ENCODE results near the gene RNFT1. TPM values are rescaled to one million over a fixed set of nuclear protein-coding genes. Genes with fewer than 3 reads are reported as not detected.
A peak's percentile ranks its signal among the peaks of the same experiment; 100 is the strongest.
"Not testable (repeated sequence)": the region's sequence is repeated elsewhere in the genome, so short reads cannot be mapped to it uniquely, and the experiment has no call there.

RNFT1 gene
- total RNA-seq, 2 experiments from 2014 or later: 20.7 to 23.7 TPM

GRCh38 chr17:59920637-59921036 is 43.9 kb downstream of the RNFT1 start:
- H3K27me3 Mint-ChIP-seq; intact Hi-C loops (cut with micrococcal nuclease); H3K4me1 Mint-ChIP-seq (ENCODE audit: low read depth); DNase-seq; H3K4me3 Mint-ChIP-seq; POLR2A ChIA-PET; H3K27ac Mint-ChIP-seq; H3K9me3 Mint-ChIP-seq; ATAC-seq: not testable (repeated sequence)
- H3K36me3 Mint-ChIP-seq (ENCODE audit: low read depth): peaks cover 31% of the 10 kb centered on the region
- CTCF ChIA-PET: interaction anchor here (1.4 kb wide), 1 partner anchor 173 kb away, joined by 3 read pairs; no protein-coding TSS in a partner anchor

- intact Hi-C loops (cut with micrococcal nuclease): no loop called here
- Mint-ChIP-seq H3K27ac (no peak overlapping the region), H3K4me1 (ENCODE audit: low read depth) (no peaks in the 10 kb centered on the region), H3K9me3 (no peaks in the 10 kb centered on the region), H3K4me3 (no peak overlapping the region), H3K27me3 (no peaks in the 10 kb centered on the region), H3K36me3 (ENCODE audit: low read depth) (peaks cover 41% of the 10 kb centered on the region)
- no peak for TF ChIP-seq CTCF (IDR thresholded peaks at IDR 0.05)
- ATAC-seq (no peak), DNase-seq (no peak)
- POLR2A ChIA-PET: no interaction called here
- CTCF ChIA-PET: interaction anchor here (1.1 to 1.8 kb wide), 2 partner anchors 18 to 121 kb away, joined by 3 to 4 read pairs; no protein-coding TSS in a partner anchor
These were observed 48.1 kb downstream of the RNFT1 start for GRCh38 chr17:59916446-59916845.

GRCh38 chr17:59914274-59914854 is 50.2 kb downstream of the RNFT1 start:
- no peak for DNase-seq
- H3K4me1 Mint-ChIP-seq (ENCODE audit: low read depth): no peaks in the 10 kb centered on the region
- H3K4me3 Mint-ChIP-seq: no peak overlapping the region
- CTCF ChIA-PET: interaction anchor here (0.9 to 3.7 kb wide), 24 partner anchors 9 to 207 kb away, joined by 3 to 29 read pairs (median 4); partner anchors contain the start of genes PTRH2, RNFT1, RPS6KB1 and TUBD1
- H3K27me3 Mint-ChIP-seq: no peaks in the 10 kb centered on the region
- intact Hi-C loops (cut with micrococcal nuclease): no loop called here
- ATAC-seq: no peak
- TF ChIP-seq CTCF (IDR thresholded peaks at IDR 0.05): peak; percentile 69
- no peak overlapping the region for H3K27ac Mint-ChIP-seq
- peaks cover 36% of the 10 kb centered on the region for H3K36me3 Mint-ChIP-seq (ENCODE audit: low read depth)
- POLR2A ChIA-PET: interaction anchor here (1.1 to 1.6 kb wide), 2 partner anchors 10 to 126 kb away, joined by 3 to 4 read pairs; no protein-coding TSS in a partner anchor
- no peaks in the 10 kb centered on the region for H3K9me3 Mint-ChIP-seq

GRCh38 chr17:59907467-59907866 is 57.1 kb downstream of the RNFT1 start:
- H3K36me3 Mint-ChIP-seq (ENCODE audit: low read depth): peaks cover 21% of the 10 kb centered on the region
- TF ChIP-seq CTCF (IDR thresholded peaks at IDR 0.05): no peak
- ChIA-PET POLR2A (no interaction called here), CTCF (interaction anchor here (0.7 to 4.2 kb wide), 2 partner anchors 7 to 292 kb away, joined by 3 to 15 read pairs; no protein-coding TSS in a partner anchor)
- no peak overlapping the region for H3K27ac Mint-ChIP-seq
- ATAC-seq (no peak), DNase-seq (no peak)
- H3K9me3 Mint-ChIP-seq: no peaks in the 10 kb centered on the region
- peaks cover 17% of the 10 kb centered on the region for H3K4me1 Mint-ChIP-seq (ENCODE audit: low read depth)
- intact Hi-C loops (cut with micrococcal nuclease): no loop called here
- H3K27me3 Mint-ChIP-seq: no peaks in the 10 kb centered on the region
- no peak overlapping the region for H3K4me3 Mint-ChIP-seq

GRCh38 chr17:59903455-59903854 is 61.1 kb downstream of the RNFT1 start:
- peaks cover 30% of the 10 kb centered on the region for H3K4me1 Mint-ChIP-seq (ENCODE audit: low read depth)
- peak overlapping the region; percentile 18 for H3K27ac Mint-ChIP-seq
- H3K36me3 Mint-ChIP-seq (ENCODE audit: low read depth): peaks cover 20% of the 10 kb centered on the region
- intact Hi-C loops (cut with micrococcal nuclease): no loop called here
- no peak for TF ChIP-seq CTCF (IDR thresholded peaks at IDR 0.05)
- no peak for DNase-seq
- H3K9me3 Mint-ChIP-seq: no peaks in the 10 kb centered on the region
- ChIA-PET POLR2A (interaction anchor here (3.0 kb wide), 1 partner anchor 10 kb away, joined by 10 read pairs; the partner anchor contains the start of gene RPS6KB1), CTCF (interaction anchor here (4.2 kb wide), 1 partner anchor 11 kb away, joined by 15 read pairs; no protein-coding TSS in a partner anchor)
- no peaks in the 10 kb centered on the region for H3K27me3 Mint-ChIP-seq
- ATAC-seq: no peak
- no peak overlapping the region for H3K4me3 Mint-ChIP-seq

Other genes with a start within 250 kb of the RNFT1 start
- gene TUBD1, start 71.8 kb downstream of the RNFT1 start, total RNA-seq: 10 to 100 TPM in 1 of 2 experiments, 1 to 10 TPM in 1; 7.9 to 11.1 TPM
- gene RPS6KB1, start 71.6 kb downstream of the RNFT1 start, total RNA-seq: 10 to 100 TPM; 39.9 to 44.2 TPM
- gene HEATR6, start 114.2 kb upstream of the RNFT1 start, total RNA-seq: 10 to 100 TPM; 27.7 to 29.0 TPM
- not detected for gene CA4, start 185.2 kb upstream of the RNFT1 start, total RNA-seq